DOHH2 (cell line): ENCODE results near the gene PTPN9.

Experiments
- H3F3A ChIP-seq: fragments of 200-600 bp; sonication (generic), shearing (Covaris generic); 2 replicates; pipeline ENCODE4 v1.6.0; 2016; ENCODE audit warnings: antibody characterized with exemption, mild to moderate bottlenecking; ENCODE audit not compliant: control insufficient read depth, insufficient read depth
- H3K27ac ChIP-seq: fragments of 200-600 bp; sonication (generic); 2 replicates; pipeline ENCODE4 v1.5.1; 2014; ENCODE audit warnings: low read depth, mild to moderate bottlenecking, low read length, moderate library complexity
- H3K27me3 ChIP-seq: fragments of 200-600 bp; sonication (generic); 2 replicates; pipeline ENCODE4 v1.6.1; 2014; ENCODE audit warnings: mild to moderate bottlenecking, low read length, mixed read lengths; ENCODE audit not compliant: control insufficient read depth
- H3K36me3 ChIP-seq: fragments of 200-600 bp; sonication (generic); 2 replicates; pipeline ENCODE4 v1.6.1; 2014; ENCODE audit warnings: mild to moderate bottlenecking, low read length, moderate library complexity, mixed read lengths; ENCODE audit not compliant: control insufficient read depth
- H3K4me1 ChIP-seq: fragments of 200-600 bp; sonication (generic); 2 replicates; pipeline ENCODE4 v1.6.1; 2014; ENCODE audit warnings: mild to moderate bottlenecking, low read length, mixed read lengths; ENCODE audit not compliant: control insufficient read depth
- H3K4me2 ChIP-seq: fragments of 200-600 bp; sonication (generic); 2 replicates; pipeline ENCODE4 v1.6.0; 2014; ENCODE audit warnings: mild to moderate bottlenecking, low read length, moderate library complexity
- H3K4me3 ChIP-seq: fragments of 200-600 bp; sonication (generic); 2 replicates; pipeline ENCODE4 v1.5.1; 2014; ENCODE audit warnings: mild to moderate bottlenecking, low read length, mixed read lengths
- H3K79me2 ChIP-seq: fragments of 200-600 bp; sonication (generic); 2 replicates; pipeline ENCODE4 v1.6.1; 2014; ENCODE audit warnings: mild to moderate bottlenecking, low read length, mixed read lengths; ENCODE audit not compliant: control insufficient read depth
- H3K9me2 ChIP-seq: fragments of 200-600 bp; sonication (generic); replicated peaks from 2 replicates; pipeline ENCODE4 v1.6.1; 2014; ENCODE audit warnings: mild to moderate bottlenecking, low read length, mixed read lengths; ENCODE audit not compliant: control insufficient read depth
- H3K9me3 ChIP-seq: fragments of 200-600 bp; sonication (generic); 2 replicates; pipeline ENCODE4 v1.6.1; 2014; ENCODE audit warnings: antibody characterized with exemption, low read length, mixed read lengths; ENCODE audit not compliant: control insufficient read depth, insufficient read depth
- H4K20me1 ChIP-seq: fragments of 200-600 bp; sonication (generic); 2 replicates; pipeline ENCODE4 v1.6.0; 2014; ENCODE audit warnings: low read depth, mild to moderate bottlenecking, antibody characterized with exemption, low read length, moderate library complexity; ENCODE audit not compliant: control insufficient read depth, insufficient read depth
- EZH2phosphoT487 ChIP-seq: fragments of 200-600 bp; sonication (generic); IDR thresholded peaks from 2 replicates; pipeline ENCODE4 v1.6.1; 2017; ENCODE audit warnings: borderline replicate concordance, mild to moderate bottlenecking, antibody characterized with exemption, low read length, moderate library complexity, mixed read lengths
- TF ChIP-seq, protein P1 (sequence below): fragments of 200-600 bp; sonication (generic); IDR thresholded peaks from one replicate; pipeline ENCODE4 v1.5.1; 2014; ENCODE audit warnings: antibody characterized with exemption, mild to moderate bottlenecking, low read depth, low read length; ENCODE audit not compliant: poor library complexity, severe bottlenecking

PTPN9 gene

DNA sequence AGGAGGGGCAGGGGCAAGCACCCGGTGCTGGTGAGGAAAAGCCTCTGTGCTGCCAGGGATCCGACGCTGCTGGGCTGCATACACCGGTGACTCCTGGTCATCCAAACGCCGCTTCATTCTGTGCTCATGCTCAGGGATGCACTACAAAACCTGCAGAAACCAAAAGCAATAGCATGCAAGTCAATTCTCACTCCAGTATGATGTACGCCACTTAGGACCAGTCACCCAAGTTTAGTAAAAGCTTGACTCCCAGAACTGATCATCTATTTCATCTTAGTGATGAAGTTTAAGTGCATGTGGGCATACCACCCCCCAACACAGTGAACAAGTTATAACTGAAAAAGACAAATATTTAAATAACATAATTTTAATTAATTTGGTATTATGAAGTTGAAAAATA lies 148.9 kb downstream of the PTPN9 start:
- Histone ChIP-seq H3K27me3 (no peaks in the 10 kb centered on the region), H4K20me1 (peaks cover 3% of the 10 kb centered on the region; the same call in 1 of the 2 replicates), H3K4me3 (no peak overlapping the region), H3K36me3 (peaks cover 61% of the 10 kb centered on the region), H3K27ac (no peak overlapping the region), H3F3A (0 out of 2 replicates have a peak, but pooled peaks cover 5% of the 10 kb centered on the region), H3K4me2 (no peak overlapping the region), H3K4me1 (no peaks in the 10 kb centered on the region), H3K9me2 (no peaks in the 10 kb centered on the region), H3K79me2 (peaks cover 83% of the 10 kb centered on the region), H3K9me3 (no peaks in the 10 kb centered on the region)
- TF ChIP-seq, protein P1, sequence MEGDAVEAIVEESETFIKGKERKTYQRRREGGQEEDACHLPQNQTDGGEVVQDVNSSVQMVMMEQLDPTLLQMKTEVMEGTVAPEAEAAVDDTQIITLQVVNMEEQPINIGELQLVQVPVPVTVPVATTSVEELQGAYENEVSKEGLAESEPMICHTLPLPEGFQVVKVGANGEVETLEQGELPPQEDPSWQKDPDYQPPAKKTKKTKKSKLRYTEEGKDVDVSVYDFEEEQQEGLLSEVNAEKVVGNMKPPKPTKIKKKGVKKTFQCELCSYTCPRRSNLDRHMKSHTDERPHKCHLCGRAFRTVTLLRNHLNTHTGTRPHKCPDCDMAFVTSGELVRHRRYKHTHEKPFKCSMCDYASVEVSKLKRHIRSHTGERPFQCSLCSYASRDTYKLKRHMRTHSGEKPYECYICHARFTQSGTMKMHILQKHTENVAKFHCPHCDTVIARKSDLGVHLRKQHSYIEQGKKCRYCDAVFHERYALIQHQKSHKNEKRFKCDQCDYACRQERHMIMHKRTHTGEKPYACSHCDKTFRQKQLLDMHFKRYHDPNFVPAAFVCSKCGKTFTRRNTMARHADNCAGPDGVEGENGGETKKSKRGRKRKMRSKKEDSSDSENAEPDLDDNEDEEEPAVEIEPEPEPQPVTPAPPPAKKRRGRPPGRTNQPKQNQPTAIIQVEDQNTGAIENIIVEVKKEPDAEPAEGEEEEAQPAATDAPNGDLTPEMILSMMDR, result no peak
- TF ChIP-seq EZH2phosphoT487, result no peak

DNA sequence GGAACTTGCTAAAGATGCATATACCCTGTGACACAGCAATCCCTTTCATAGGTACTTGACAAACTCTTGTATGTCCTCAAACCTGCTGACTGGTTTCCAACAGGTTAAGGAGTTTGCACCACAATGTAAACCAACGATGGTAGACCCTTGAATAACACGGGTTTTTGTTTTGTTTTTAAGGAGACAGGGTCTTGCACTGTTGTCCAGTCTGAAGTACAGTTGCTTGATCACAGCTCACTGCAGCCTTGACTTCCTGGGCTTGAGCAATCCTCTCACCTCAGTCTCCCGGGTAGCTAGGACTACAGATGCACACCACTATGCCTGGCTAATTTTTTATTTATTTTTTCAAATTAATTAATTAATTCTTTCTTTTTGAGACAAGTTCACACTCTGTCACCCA lies 151.0 kb downstream of the PTPN9 start:
- Histone ChIP-seq H3F3A (0 out of 2 replicates have a peak, but pooled peaks cover 5% of the 10 kb centered on the region), H4K20me1 (no peaks in the 10 kb centered on the region; the same call in 1 of the 2 replicates), H3K9me3 (no peaks in the 10 kb centered on the region), H3K27ac (no peak overlapping the region), H3K79me2 (peaks cover 70% of the 10 kb centered on the region), H3K4me2 (no peak overlapping the region), H3K36me3 (peaks cover 59% of the 10 kb centered on the region), H3K4me3 (no peak overlapping the region), H3K4me1 (no peaks in the 10 kb centered on the region), H3K27me3 (no peaks in the 10 kb centered on the region), H3K9me2 (no peaks in the 10 kb centered on the region)
- TF ChIP-seq, protein P1, result no peak
- no peak for TF ChIP-seq EZH2phosphoT487

DNA sequence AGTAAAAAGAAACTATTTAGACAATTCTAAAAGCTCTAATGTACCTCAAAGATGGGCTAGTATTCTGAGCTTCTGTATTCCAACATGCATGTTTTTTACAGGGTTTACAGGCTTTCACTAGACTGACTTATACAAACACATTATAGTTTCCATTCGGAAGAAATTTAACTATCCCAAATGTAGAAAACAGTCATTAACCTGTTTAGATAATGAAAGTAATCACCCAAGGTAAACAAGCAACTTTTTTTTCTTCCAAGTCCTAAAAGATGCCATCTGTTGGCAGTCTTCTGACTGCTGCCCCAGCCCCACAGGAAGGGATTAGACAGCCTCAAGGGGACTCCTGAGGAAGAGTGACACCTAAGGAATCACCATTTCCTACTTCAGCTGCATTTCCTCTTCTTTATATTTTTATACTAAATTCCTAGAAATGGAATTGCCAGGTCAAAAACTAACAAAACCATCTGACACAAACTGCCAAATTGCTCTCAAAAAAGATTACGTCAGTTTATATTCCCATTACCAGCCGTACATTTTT lies 153.1 kb downstream of the PTPN9 start:
- Histone ChIP-seq H3K27ac (no peak overlapping the region), H3K27me3 (no peaks in the 10 kb centered on the region), H3K36me3 (peaks cover 68% of the 10 kb centered on the region), H3K79me2 (peaks cover 52% of the 10 kb centered on the region), H3K4me1 (no peaks in the 10 kb centered on the region), H3K9me2 (no peaks in the 10 kb centered on the region), H4K20me1 (no peaks in the 10 kb centered on the region; the same call in 1 of the 2 replicates), H3K9me3 (no peaks in the 10 kb centered on the region), H3K4me3 (no peak overlapping the region), H3F3A (0 out of 2 replicates have a peak, but pooled peaks cover 5% of the 10 kb centered on the region), H3K4me2 (no peak overlapping the region)
- TF ChIP-seq EZH2phosphoT487, result no peak
- TF ChIP-seq, protein P1, result no peak
